Measurements from ENCODE around the gene CTNNA2. TPM values are rescaled to one million over a fixed set of nuclear protein-coding genes. Genes with fewer than 3 reads are reported as not detected.

The CTNNA2 gene
- total and polyA plus RNA-seq, 2 of the 8 experiments (the other 6 are each of a cell fraction or from before 2014, with no cell fraction given), result 3.9 to 9.0 TPM

DNA sequence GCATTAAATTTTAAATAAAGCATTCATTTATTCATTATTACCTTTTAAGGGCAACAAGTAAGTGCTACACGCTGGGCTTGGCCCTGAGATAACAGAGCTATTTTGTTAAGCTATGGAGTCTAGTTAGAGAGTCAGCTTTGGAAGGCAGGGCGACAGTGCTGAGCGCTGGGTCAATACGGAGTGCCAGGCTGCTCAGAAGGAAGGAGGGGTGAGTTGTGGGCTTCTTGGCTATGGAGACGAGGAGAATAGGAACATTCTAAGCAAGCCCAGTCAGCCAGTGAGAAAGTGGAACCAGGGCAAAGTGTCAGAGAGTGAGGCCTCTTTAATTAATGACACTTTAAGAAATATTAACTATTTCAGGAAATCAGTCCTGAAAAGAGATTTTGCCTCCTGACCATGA, 503.3 kb downstream of the CTNNA2 start:
- Histone ChIP-seq H3K4me1 (replicated peaks in 1 of 4; ENCODE audit: control insufficient read depth in 3 of 4, insufficient read depth in 4 of 4, low read length in 3 of 4) (peaks cover 0 to 5% (median 1%) of the 10 kb centered on the region in 4 experiments; a peak in 1 of 7 replicates), H3K23ac (ENCODE audit: insufficient read length) (no peak overlapping the region), H2BK15ac (ENCODE audit: low read length) (no peak overlapping the region), H2BK12ac (ENCODE audit: low read depth, low read length) (no peak overlapping the region), H3K23me2 (ENCODE audit: low read depth, low read length) (no peaks in the 10 kb centered on the region; the same call in 1 of the 2 replicates), H2BK5ac (ENCODE audit: low read depth, low read length) (no peak overlapping the region), H3K9me3 (ENCODE audit: insufficient read depth in 2 of 2, low read depth in 1 of 2, low read length in 1 of 2) (no peaks in the 10 kb centered on the region), H2AFZ (ENCODE audit: low read length) (no peak overlapping the region), H3K27me3 (replicated peaks in 1 of 4; ENCODE audit: control insufficient read depth in 3 of 4, extremely low read depth in 1 of 4, insufficient read depth in 3 of 4, low read length in 3 of 4) (no peaks in the 10 kb centered on the region), H3K79me2 (ENCODE audit: control insufficient read depth in 1 of 2, insufficient read depth in 2 of 2, low read length in 2 of 2) (no peaks in the 10 kb centered on the region), H3K4me3 (ENCODE audit: extremely low read depth in 1 of 4, insufficient read depth in 2 of 4, low read depth in 3 of 4, low read length in 4 of 4) (no peak overlapping the region), H2BK20ac (ENCODE audit: low read length) (no peak overlapping the region), H4K91ac (replicated peaks; ENCODE audit: insufficient read length, low read length) (no peak overlapping the region), H3K9ac (replicated peaks in 1 of 4; ENCODE audit: extremely low read depth in 1 of 4, low read depth in 3 of 4, low read length in 3 of 4) (no peak overlapping the region), H3K4ac (replicated peaks; ENCODE audit: insufficient read length, low read depth, low read length) (no peak overlapping the region), H3K27ac (ENCODE audit: low read depth, low read length) (no peak overlapping the region), H4K20me1 (replicated peaks in 1 of 2; ENCODE audit: control insufficient read depth in 1 of 2, insufficient read depth in 2 of 2, low read length in 2 of 2) (no peaks in the 10 kb centered on the region), H3K4me2 (ENCODE audit: insufficient read depth in 1 of 2, low read depth in 2 of 2, low read length in 2 of 2) (no peak overlapping the region), H3K79me1 (ENCODE audit: low read depth, low read length) (no peaks in the 10 kb centered on the region), H4K8ac (ENCODE audit: extremely low read depth, insufficient read depth, low read length) (no peak overlapping the region), H2AK5ac (ENCODE audit: low read depth, low read length) (no peak overlapping the region), H3K18ac (ENCODE audit: extremely low read depth, low read length) (no peak overlapping the region), H3K36me3 (ENCODE audit: control insufficient read depth in 2 of 4, insufficient read depth in 4 of 4, low read length in 3 of 4) (no peaks in the 10 kb centered on the region), H3K56ac (replicated peaks; ENCODE audit: insufficient read length, low read depth, low read length) (no peak overlapping the region), H3K14ac (ENCODE audit: insufficient read length) (no peak overlapping the region), H2BK120ac (replicated peaks; ENCODE audit: low read depth, low read length) (no peak overlapping the region), H4K5ac (ENCODE audit: insufficient read length, low read depth, low read length) (no peak overlapping the region)
- no peak for FAIRE-seq
- ChIA-PET POLR2A (ENCODE audit: partially characterized antibody) (no interaction called here), CTCF (ENCODE audit: partially characterized antibody) (no interaction called here)
- no peak for DNase-seq (ENCODE audit: low read depth in 1 of 2, low spot score in 2 of 2)
- TF ChIP-seq TEAD4 (IDR thresholded peaks at IDR 0.05; ENCODE audit: low read depth, low read length) (no peak), NANOG (IDR thresholded peaks at IDR 0.05; ENCODE audit: insufficient read depth, low read depth, low read length, poor library complexity, severe bottlenecking) (no peak), TAF1 (IDR thresholded peaks at IDR 0.05; ENCODE audit: low read depth, low read length) (no peak), RBBP5 (IDR thresholded peaks at IDR 0.05; ENCODE audit: borderline replicate concordance, low read depth, low read length) (no peak), GABPA (IDR thresholded peaks at IDR 0.05; ENCODE audit: borderline replicate concordance, insufficient read depth, low read length) (no peak), SP1 (IDR thresholded peaks at IDR 0.05; ENCODE audit: low read depth, low read length) (no peak), ASH2L (IDR thresholded peaks at IDR 0.05; ENCODE audit: low read length) (no peak)
- 95% methylated on average over 5 of the region's 5 CpGs; no CpG with 5 or more reads in 1 of the 2 experiments for WGBS, 2 experiments (ENCODE audit: extremely low coverage in 1 of 2, insufficient coverage in 1 of 2, insufficient read length in 1 of 2, insufficient replicate concordance in 2 of 2, low coverage in 1 of 2, low lambda C conversion rate in 2 of 2, missing lambda C conversion rate in 1 of 2)

Data from H1 (cell line).